DMS79 (cell line): Measurements from ENCODE around the gene SLC39A11.
"Not testable (repeated sequence)": the region's sequence is repeated elsewhere in the genome, so short reads cannot be mapped to it uniquely, and the experiment has no call there.

Experiments used
- DNase-seq: peaks from one replicate; lab custom pipeline; 2025; lab: John Stamatoyannopoulos, UW

SLC39A11 gene

DNA sequence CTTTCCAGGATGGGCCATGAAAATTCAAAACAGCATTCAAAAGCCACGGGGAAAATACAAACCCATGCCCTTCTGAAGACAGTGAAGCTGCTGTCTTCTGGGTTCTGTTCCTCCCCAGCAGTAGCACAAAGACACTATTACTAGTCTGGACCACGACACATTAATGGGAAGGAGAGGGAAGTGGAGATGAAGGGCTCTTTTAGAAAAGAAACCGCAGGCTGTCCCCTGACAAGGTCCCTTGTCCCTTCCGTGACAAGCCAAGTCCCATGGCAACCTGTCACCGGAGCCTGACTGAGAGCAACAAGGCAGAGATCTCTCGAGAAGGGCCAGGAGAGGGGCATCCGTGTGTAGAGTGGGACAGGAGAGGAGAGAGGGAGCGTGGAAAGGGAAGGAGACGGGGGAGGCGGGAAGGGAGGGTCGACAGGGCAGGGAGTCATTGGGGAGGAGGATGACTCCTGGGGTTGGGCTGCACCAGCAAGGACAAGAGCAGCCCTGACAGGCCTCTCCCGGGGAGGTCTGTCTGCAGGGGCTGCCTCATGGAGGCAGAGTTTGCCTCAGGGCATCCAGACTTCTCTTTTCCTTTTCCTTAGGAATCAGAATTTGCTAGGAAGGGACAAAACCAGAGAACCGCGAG, 436.2 kb downstream of the SLC39A11 start:
- peak; percentile 44 for DNase-seq

GRCh38 chr17:72654706-72655105, 437.8 kb downstream of the SLC39A11 start:
- no peak for DNase-seq

DNA sequence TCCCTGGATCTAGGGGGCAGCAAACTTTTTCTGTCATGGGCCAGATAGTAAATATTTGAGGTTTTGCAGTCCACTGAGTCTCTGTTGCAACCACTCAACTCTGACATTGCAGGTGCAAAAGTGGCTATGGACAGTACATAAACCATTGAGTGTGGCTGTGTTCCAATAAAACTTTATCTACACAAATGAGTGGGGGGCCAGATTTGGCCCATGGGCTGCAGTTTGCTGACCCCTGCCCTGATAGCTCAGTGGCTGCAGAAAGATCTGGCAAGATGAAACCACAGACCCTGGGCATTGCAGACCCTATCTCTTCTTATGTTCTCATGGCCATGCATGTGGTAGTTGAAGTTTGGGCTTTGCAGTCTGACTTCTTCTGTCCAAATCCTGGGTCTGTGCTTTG, 440.5 kb downstream of the SLC39A11 start:
- DNase-seq, result no peak

GRCh38 chr17:72648702-72649101, 443.8 kb downstream of the SLC39A11 start:
- DNase-seq, result no peak

GRCh38 chr17:72646176-72646575, 446.3 kb downstream of the SLC39A11 start:
- no peak for DNase-seq

GRCh38 chr17:72644492-72644891, 448.0 kb downstream of the SLC39A11 start:
- no peak for DNase-seq

GRCh38 chr17:72643575-72644216, 448.8 kb downstream of the SLC39A11 start:
- no peak for DNase-seq

DNA sequence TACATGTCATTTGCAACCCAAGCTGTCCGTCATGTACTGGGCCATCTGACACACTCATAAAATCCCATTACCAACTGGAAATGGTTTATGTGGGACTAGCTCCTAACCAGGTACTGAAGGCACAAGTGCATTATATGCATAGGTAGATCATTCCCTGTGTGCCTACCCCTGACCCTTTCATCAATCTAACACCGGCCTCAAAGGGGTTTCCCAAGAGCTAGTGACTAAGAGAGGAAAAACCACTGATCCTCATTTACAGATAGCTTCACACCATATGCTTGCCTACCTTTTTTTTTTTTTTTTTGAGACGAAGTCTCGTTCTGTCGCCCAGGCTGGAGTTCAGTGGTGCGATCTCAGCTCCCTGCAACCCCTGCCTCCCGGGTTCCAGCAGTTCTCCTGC, 449.8 kb downstream of the SLC39A11 start:
- DNase-seq, result no peak

DNA sequence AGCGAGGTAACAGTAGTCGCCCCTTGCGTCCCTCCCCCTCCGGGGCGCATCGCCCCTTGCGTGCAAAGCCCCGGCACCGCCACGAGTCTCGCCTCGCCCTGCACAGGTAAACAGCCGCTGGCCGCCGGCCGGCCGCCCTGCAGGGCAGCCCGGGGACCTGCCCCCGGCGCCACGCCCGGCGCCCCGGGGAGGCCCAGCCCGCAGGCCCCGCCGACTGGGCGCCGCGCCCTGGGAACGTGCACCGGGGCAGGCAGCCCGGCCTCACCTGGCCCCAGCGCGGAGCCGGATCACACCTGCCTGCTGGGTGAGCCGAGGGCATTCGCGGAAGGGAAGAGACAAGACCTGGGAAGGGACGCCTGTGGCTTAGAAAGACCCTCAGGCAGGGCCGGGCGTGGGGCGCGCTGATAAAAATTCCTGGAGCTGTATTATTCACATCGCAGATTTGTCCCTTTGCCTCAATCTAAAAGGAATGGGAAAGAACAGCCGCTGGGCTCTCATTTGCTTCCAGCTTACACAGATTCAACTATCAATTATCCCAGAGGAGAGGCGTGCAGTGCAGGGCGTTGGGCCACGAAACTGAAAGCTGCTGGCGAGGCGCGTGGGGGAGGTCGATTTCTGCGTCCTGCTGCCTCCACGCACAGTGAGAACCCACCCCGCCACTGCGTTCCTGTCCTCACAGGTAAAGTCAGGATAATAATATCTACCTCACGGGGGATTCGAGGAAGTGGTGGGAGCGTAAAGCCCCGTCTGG, 451.9 kb downstream of the SLC39A11 start:
- no peak for DNase-seq

DNA sequence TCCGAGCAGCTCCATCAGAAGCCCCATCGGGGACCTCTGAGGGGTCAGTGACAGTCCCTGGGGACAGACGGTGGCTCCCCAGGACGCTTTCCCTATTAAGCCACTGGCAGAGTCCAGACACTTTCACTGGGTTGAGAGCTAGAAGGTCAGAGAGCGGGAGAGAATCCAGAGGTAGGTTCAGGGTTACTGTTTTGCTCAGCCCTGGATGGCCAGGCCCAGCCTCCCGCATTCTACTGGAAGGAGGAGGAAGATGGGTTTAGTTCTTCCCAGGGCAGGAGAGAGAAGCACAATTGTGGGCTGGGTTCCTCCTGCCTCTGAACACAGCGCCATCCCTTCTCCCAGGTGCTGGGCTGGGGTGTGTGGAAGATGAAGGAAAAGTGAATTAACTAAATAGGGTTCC, 452.8 kb downstream of the SLC39A11 start:
- no peak for DNase-seq

GRCh38 chr17:72638932-72639331, 453.6 kb downstream of the SLC39A11 start:
- DNase-seq, result not testable (repeated sequence)

- DNase-seq, result no peak
These were observed 457.4 kb downstream of the SLC39A11 start for GRCh38 chr17:72635034-72635635.

DNA sequence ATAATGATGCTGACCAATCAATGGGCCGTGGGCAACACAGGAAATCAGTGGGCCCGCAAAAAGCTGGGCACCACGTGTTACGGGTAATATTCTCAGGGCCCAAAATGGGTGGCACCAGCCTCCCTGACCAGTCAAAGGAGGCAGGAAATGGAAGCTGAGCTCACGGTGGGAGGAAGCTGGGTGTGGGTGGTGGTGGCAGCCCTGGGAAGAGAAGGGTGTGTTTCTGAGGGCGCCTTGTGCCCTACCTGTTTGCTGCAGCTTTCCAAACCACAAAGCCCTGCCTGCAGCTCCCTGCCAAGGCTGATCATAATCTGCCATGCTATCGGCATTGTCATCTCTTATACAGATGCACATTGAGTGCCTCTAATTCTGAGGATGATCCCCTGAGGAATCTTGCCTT, 457.9 kb downstream of the SLC39A11 start:
- no peak for DNase-seq

GRCh38 chr17:72631949-72632684, 460.4 kb downstream of the SLC39A11 start:
- DNase-seq, result no peak

DNA sequence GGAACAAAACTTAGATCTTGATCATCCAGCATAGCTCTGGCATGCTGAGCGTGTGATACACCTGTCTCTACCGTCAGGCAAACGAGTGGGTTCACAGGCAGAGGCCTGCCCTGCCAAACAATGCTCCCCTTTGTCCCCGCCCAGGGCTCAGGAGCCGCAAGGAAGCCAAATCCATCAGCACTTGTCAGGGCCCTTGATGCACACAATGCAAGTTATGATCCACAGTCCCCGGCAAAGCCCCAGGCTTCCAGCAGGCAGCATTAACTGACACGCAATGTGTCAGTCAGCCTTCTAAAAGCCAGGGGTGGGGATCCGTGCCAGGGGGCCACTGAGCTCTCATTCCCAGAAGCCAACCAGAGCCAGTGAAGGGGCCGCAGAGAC, 460.9 kb downstream of the SLC39A11 start:
- no peak for DNase-seq

DNA sequence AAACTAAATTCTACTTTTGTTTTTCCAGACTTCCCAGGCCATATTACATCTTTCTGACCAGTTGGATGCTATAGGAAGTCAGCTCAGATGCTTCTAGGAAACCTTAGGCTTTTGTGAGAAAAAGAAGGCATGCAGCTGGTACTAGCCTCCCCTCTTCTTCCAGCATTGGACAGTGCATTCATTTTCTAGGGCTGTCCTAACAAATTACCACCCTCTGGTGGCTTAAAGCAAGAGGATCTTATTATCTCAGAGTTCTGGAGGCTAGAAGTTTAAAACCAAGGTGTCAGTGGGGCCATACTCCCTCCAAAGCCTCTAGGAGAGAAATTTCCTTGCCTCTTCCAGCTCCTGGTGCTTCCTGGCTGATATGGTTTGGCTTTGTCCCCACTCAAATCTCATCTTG, 467.8 kb downstream of the SLC39A11 start:
- no peak for DNase-seq

DNA sequence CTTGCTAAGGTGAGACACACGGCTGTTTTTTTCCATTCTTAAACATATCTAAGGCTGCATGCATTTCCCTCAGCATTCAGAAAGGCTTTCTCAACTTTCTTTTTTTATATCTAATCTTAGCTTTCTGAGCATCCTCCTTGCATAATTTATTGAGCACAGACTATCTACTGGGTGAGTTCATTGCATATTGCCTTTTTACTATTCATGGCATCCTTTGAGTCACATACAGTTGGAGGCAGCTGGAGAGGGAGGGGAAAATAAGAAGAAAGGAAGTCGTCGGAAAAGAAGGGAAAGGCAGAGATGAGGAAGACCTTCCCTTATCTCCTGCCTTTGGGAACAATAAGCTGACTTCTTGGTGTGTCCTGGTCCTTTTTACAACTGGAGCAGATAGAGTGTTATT, 468.3 kb downstream of the SLC39A11 start:
- DNase-seq, result no peak

- no peak for DNase-seq
These were observed 469.6 kb downstream of the SLC39A11 start for GRCh38 chr17:72622661-72623433.

- DNase-seq, result no peak
These were observed 472.4 kb downstream of the SLC39A11 start for GRCh38 chr17:72619976-72620650.

DNA sequence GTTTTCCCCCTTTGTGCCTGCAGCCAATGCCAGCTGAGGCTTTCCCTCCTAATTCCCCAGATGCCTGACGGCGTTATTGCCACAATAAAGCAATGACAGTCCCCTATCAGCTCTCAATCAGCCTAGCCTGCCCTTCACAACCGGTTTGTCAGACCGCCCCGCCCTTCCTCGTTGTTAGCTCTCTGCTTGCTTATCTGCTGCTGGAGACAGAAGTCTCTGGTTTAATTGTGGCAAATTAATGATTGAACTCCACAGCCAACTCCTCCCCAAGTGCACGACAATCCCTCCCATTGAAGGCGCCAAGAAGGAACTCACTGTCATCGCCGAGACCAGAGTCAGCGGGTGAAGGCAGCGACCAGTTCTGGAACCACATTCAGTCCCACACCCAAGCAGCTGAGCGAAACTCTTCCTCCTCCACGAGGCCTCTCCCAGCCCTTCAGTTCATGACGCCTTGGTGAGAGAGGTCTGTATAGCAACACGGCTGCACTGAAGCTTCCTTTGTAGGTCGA, 474.4 kb downstream of the SLC39A11 start:
- no peak for DNase-seq

- no peak for DNase-seq
These were observed 474.9 kb downstream of the SLC39A11 start for GRCh38 chr17:72617557-72617956.
